NCI-H1092 treated with DMSO at 0.1 percent for 48 hours (cell line): ENCODE results near the gene CNTFR.
A peak's percentile ranks its signal among the peaks of the same experiment; 100 is the strongest.
"Not testable (repeated sequence)": the region's sequence is repeated elsewhere in the genome, so short reads cannot be mapped to it uniquely, and the experiment has no call there.

Experiments
- DNase-seq: peaks from one replicate; lab custom pipeline; 2025; lab: John Stamatoyannopoulos, UW

CNTFR gene, protein sequence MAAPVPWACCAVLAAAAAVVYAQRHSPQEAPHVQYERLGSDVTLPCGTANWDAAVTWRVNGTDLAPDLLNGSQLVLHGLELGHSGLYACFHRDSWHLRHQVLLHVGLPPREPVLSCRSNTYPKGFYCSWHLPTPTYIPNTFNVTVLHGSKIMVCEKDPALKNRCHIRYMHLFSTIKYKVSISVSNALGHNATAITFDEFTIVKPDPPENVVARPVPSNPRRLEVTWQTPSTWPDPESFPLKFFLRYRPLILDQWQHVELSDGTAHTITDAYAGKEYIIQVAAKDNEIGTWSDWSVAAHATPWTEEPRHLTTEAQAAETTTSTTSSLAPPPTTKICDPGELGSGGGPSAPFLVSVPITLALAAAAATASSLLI

DNA sequence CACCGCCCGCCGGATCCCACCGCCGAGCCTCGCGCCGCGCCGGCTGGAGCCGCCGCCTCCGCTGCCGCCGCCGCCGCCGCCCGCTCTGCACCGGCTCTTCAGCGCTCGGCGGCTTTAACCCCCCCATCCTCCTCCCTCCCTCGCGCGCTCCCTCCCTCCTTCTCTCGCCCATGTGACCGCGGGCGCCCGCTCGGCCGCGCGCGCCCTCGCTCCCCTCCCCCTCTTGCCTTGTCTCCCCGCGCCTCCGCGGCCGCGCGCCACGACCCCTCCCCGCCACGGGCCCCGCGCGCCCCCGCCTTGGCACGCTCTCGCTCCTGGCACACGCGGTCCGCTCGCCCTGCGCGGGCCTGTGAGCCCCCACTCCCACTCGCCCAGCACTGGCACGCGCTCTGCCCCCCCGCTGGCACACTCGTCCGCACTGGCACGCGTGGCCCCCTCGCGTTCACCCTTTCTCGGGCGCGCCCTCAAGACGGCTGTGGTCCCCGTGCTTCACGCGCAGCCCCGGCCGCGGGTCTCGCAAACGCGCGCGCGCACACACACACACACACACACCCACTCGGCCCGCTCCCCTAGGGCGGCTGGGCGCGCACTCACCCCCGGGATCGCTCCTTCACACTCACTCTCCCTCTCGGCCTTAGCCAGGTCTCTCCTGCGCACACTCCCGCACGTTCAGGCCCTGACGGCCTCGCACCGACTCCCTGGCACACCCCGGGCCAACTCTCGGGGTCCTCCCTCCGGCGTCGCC lies at the start of gene CNTFR:
TSS of gene CNTFR (minus strand) at position 89 of the 745 bp plus-strand sequence. CDS start 20,743 bp downstream, outside the sequence.
- peak; percentile 80 for DNase-seq

DNA sequence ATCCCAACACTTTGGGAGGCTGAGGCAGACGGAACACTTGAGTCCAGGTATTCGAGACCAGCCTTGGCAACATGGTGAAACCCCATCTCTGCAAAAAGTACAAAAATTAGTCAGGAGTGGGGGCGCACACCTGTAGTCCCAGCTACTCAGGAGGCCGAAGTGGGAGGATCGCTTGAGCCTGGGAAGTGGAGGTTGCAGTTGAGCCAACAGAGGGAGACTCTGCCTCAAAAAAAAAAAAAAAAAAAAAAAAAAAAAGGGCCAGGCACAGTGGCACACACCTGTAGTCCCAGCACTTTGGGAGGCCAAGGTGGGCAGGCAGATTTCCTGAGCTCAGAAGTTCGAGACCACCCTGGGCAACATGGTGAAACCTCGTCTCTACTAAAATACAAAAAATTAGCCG lies 49.8 kb upstream of the CNTFR start:
- not testable (repeated sequence) for DNase-seq

DNA sequence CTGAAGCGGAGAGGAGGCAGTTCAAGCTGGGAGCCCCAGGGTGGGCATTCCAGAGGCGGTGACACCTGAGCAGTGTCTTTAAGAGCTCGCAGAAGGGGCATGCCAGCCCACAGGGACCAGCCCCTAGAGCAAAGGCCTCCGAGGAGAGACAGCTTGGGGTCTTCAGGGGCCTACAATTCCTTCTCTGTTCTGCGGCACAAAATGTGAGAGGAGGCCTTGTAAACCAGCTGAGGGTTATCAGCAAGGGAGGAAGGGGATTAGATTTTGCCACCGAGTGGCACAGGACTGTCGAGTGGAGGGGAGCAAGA lies 48.6 kb upstream of the CNTFR start:
- DNase-seq, result no peak

DNA sequence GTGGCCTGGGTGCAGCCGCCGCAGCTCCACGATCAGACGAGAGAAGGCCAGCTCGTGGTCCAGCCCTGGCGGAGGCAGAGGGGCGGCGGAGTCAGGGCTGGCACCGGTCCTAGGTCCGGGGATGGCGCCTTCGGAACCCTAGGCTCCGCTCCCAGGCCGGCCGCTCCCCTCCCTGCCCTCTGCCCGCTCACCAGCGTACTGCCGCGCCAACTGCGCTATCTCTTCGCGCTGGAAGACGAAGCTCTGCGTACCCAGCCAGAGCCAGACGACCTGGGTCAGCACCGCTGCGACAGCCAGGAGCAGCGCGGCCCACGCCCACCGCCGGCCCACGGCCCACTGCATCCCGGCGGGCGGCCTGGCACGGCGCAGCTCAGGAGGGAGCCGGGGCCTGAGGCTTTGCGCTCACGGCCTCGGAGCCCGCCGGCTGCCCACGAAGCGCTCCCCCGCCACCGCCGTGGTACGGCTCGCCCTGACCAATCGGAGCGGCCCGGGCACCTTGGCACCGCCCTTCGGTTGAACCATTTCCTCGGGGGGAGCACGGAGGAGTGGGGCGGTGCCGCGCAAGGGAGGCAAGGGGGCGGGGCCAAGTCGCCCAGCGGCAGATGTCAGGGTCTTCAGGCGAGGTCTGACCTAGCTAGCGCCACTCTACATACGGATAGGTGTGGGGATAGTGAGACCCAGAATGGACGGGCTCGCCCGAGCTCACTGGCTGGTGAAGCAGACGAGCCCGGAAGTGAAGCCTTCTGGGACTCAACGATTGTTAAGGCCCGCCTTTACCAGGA lies 48.0 kb upstream of the CNTFR start, which contains the start of gene SIGMAR1:
TSS of gene SIGMAR1 (minus strand) at position 432 of the 782 bp plus-strand sequence. CDS start at position 342, 90 bp downstream.
- peak; percentile 96 for DNase-seq

DNA sequence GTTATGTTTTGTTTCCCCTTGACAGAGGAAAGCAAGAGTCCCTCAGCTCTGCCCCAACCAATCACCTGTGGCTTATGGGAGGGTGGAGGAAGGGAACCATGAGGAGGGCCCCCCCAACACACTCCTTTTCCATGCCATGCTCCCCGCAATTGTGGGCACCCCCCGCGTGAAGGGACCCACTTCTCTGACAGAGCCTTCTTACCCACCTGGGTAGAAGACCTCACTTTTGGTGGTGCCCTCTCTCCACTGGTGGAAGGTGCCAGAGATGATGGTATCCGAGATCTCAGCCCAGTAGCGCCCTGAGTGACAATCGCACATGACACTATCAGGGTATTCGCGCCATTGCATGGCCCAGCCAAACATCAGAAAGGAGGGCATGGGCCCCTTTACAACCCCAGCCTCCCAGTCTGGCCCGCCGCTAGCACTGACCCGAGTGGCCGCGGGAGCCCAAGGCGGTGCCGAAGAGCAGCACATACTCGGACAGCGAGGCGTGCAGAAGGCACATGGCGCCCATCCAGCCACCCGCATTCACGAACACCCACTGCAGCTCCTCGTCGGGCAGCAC lies 47.3 kb upstream of the CNTFR start:
- DNase-seq, result no peak

DNA sequence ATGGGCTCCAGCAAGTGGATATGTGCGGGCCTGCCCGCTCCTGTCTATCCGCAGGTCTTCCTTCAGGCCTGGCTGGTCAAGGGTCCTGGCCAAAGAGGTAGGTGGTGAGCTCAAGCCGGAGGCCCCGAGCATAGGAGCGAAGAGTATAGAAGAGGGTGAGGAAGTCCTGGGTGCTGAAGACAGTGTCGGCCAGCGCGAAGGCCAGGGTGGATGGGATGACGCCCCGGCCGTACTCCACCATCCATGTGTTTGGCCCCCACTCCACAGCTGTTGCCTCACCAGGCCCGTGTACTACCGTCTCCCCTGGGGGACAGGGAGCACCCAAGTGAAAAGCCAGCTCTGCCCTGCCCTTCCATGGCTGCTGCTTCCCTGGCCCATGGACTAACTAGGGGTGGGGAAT lies 46.0 kb upstream of the CNTFR start:
- no peak for DNase-seq

DNA sequence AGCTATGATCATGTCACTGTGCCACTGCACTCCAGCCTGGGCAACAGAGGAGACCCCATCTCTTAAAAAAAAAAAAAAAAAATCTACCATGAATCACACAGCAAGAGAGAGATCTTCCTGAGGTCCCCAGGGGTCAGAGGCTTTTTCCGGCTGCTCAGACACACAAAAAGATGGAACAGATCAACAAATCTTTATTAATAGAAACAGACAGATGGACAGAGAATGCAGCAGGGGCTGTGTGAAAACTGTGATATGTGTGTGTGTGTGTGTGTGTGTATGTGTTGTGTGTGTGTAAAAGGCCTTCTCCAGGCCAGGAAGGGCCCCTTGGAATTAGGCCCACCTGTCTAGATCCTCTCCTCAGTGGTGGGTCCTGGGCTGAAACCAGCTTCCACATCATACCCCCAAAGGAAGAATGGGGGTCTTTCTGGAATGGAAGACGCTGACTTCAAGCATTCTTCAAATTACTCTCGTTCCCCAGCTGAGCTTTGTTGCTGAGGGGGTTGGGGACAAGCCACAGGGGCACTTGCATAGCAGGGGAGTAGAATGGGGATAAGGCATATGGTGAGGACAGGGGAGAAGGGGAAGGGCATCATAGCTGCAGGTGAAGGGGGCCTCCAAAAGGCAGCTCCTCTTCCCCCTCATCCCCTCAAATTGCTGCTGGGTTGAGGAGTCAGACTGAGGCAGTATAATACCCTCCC lies 45.2 kb upstream of the CNTFR start:
- no peak for DNase-seq

DNA sequence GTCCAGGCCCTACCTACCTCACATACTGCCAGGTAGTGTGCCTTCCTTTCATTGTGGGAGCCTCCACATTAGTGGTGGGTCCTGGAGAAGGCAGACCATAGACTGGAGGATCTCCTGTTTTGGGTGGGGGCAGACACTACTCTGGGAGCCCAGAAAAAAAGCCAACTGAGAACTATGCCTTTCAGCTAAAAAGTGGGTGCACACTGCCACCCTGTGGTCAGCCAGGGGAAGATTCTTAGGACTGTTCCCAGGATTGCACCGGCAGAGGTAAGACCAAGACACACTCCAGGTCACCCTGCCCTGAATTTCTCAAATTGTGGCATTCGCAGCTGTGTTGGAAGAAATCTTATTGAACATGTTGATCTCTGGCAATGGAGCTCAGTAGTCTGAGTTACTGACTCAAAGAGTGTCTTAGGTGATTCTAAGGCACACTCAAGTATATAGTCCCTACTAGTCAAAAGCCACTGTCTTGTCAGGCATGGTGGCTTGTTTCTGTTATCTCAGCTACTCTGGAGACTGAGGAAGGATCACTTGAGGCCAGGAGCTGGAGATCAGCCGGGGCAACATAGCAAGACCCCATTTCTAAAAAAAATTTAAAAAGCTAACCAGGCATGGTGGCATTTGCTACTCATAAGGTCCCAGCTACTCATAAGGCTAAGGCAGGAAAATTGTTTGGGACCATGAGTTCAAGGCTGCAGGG lies 44.5 kb upstream of the CNTFR start:
- peak; percentile 69 for DNase-seq

DNA sequence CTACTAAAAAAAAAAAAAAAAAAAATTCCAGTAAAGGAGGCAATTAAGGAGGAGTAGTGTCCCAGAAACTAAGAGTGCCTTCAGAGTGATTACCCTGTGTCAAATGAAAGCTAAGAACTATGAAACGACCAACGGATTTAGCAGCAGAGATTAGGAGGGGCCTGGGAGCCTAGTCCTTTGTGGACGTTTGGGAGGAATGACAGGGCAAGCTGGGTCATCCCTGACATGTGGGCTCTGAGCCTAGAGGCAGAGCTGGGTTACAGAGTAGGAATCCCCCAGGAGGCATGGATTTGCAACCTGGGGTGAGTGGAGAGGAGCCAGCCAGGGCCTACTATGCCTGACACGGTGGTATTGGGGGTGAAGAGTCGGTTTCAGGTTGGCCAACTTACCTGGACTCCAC lies 43.6 kb upstream of the CNTFR start:
- no peak for DNase-seq

DNA sequence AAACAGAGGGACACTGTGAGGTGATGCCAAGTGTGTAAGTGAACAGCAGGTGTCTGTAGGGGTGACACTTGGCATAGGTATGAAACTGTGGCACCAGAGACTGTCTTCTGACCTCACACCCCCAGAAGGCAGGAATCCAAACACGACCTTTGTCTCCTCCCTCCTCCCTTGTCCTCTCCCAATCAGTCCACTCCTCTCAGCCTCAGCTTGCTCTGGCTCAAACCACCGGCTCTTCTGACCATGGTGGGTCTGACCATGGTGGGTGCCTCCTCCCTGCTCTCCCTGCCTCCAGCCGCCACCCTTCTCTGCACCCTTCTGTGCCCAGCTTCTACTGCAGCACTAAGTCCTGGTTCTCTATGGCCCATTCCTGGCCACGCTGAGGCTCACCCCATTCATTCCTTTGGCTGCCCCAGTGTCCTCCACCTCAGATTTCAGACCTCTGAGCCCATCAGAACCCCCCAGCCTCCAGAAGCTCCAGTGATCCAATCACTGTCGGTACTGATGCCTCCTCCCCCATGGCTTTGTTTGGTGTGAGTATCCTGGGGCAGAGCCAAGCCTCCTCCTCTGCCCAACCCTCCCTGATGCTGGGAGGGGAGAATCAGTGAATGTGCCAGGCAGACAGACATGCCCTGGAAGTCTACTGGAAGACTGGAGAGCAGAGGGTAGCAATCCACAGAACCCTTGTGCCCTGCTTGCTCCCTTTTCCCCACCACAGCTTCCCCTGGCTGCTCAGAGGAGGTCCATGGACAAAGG lies 41.1 kb upstream of the CNTFR start:
- DNase-seq, result no peak

DNA sequence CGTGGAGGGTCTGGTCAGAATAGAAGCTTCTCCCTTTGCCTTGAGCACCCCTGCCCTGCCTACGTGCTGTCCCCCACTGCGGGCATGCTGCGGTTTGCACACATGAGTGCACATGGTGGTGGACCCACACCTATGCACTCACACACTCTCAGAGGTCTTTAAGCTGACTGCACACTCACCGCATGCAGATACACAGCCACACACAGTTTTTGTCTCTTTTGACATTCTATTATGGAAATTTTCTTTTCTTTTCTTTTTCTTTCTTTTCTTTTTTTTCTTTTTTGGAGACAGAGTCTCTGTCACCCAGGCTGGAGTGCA lies 39.9 kb upstream of the CNTFR start:
- DNase-seq, result no peak

DNA sequence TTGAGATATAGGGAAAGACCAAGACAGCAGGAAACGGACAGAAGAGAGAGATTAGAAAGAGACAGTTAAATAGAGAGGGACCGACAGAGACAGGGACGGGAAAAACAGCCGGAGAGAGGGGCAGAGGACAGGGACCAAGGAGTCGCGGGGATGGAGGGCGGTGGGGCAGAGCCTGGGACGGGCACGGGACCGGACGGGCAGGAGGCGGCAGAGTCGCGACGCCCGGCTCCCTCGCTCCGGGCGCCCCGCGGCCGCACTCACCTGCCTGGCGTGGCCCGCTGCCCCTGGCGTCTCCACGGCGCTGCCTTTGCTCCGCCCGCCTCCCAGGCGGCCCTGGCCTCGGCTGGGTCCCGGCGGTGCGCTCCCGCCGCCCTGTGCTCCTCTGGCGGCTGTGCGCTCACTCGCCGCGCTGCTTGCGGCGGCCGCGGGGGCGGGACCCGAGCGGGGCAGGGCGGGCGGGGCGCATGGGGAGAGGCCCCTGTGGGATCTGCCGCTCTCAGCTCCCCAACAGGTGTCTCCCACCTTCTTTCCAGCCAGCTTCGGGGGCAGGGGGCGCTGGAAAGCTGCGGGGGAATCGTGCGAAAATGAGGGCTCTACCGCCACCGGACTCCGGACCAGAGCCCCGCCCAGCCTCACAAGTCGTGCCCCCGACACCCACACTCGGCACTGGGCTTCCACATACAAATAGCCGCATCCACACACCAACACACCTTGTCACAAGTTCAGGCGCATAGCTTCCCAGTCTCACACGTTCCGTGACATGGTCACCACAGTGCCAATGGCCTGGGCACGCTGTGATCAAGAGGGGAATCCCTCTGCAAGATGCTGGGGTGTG lies 39.3 kb upstream of the CNTFR start, which contains the start of gene ARID3C:
TSS of gene ARID3C (minus strand) at position 411 of the 835 bp plus-strand sequence. CDS start 1,052 bp downstream, outside the sequence.
- DNase-seq, result peak; percentile 32

DNA sequence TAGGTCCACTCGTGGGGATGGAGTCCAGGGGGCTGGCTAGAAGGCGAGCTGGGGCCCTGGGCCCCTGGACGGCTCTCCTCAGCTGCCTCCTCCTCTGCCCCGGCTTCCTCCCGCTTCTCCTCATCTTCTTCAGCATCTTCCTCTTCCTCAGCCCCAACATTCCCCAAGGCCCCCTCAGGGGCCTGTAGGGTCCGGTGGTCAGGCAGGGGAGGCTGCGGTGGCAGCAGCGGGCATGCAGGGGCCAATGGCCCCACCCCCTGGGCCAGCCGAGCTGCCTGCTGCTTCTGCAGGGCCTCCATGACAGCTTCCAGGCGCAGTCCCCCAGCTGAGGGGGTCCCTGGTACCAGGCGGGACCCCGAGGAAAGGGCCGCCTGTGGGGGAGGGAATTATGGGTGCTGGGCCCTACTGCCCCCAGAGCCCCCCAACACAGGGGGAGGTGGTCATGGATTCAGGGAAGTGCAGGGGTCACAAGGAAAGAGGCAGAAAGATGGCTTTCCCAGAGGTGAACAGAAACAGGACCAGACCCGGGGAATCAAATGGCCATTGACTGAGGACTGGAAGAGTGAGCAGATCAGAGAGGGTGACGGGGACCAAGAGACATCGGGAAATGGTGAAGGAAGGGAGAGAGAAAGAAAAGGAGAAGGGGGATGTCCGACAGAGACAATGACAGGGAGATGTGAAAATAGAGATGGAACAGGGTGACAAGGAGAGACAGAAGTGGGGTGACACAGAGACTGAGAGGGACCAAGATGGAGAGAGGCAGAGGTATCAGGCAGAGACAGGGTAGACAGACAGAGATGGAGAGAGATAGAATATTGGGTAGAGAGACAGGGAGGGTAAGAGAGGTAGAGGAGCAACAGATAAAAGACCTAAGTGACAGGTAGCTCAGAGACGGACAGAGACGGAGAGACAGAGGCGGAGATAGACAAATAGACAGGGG lies 38.5 kb upstream of the CNTFR start:
- DNase-seq, result no peak

DNA sequence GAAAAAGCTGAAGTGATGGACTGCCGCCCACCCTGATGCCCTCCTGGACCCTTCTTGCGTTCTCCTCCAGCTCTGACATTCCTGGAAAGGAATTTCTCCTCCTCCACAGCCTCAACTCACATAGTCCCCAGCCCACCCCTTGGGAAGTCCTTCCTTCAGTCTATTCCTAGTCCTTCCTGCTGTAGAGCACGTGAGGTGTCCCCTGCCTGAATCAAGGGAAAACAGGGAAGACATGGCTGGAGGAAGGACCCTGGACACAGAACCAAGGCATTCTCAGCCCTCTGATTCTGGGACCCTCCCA lies 35.6 kb upstream of the CNTFR start:
- no peak for DNase-seq

DNA sequence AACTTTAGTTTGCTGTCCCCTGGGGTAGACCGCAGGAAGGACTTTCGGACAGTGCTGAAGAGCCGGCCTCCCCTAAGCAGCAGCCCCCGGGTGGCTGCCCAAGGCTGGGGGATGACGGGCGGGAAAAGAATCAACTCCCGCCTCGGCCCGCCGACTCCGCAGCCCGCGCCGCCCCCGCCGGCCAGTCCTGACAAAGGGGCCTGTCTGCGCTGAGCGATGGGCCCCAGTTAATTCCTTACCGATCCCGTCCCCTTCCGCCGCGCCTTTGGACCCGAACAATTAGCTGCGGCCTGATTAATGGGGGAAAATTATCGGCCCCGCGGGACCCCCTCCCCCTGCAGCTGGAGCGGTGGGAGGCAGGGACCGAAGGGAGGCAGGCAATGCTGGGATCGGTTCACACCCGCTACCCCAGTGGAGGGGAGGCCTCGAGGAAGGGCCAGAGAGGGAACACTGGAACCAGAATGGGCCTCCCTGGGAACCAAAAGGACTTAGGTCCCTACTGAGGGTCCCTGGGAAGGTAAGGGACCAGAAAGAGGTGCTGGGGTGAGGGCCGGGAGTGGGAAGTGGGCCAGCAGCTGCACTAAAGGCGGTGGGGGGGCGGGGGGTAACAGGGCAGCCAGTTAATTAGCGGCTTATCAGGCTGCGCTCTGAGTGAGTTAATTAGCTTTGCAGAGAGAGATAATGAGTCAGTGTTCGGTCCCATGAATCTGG lies 35.1 kb upstream of the CNTFR start:
- no peak for DNase-seq

DNA sequence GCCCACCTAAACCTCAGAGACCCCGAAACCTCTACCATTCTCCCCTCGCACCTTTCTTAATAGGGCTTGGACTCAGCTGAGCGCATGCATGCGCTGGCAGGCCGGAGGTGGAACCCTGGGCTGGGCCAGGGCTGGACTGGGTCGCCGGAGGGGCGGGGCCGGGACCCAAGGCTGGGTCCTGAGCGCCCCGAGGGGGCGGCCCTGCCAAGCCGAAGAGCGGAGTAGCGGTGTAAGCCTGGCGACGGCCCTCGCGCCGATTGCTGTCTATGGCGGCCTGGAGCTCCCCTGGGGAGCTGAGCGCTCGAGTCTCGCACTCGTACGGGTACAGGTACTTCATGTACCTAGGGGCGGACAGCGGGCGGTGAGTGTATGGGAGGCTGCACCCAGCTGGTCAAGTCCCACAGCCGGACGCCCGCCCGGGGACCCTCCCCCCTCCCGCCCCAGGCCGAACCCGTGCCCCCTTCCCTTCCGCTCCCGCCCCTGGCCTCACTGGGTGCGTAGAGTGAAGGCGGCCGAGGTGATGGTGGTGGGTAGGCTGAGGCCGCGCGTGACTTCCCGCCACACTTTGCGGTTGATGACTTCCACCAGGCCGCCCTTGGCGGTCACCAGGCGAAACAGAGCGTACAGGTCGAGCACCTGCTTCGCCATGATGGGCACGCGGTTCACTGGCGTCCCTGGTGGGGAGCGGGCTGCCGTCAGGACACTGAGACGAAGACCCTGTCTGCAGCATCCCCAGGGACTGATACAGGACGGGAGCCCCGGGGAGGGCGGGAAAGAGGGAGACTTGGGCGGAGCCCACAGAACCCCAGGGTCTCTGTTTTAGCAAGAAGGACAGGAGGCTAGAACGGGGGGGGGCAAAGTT lies 34.1 kb upstream of the CNTFR start:
- DNase-seq, result no peak
